GM23338 (cell line): ENCODE results near the gene ECPAS. TPM values are rescaled to one million over a fixed set of nuclear protein-coding genes. Genes with fewer than 3 reads are reported as not detected.

ENCODE experiments used
- ATAC-seq: fragments of 200-7000 bp; cut with Tn5 transposase; 3 replicates; pipeline ENCODE4 v1.9.1; 2020
- DNase-seq: peaks from one replicate; pipeline ENCODE4 v3.0.0-alpha.2; 2015; ENCODE audit warnings: low spot score
- H2AFZ ChIP-seq: fragments of 200-600 bp; sonication (generic); 2 replicates; pipeline ENCODE4 v1.8.0; 2016; ENCODE audit warnings: antibody characterized with exemption, mild to moderate bottlenecking, moderate library complexity
- H3F3A ChIP-seq: fragments of 200-600 bp; sonication (generic); replicated peaks from 2 replicates; pipeline ENCODE4 v1.8.0; 2017; ENCODE audit warnings: antibody characterized with exemption, mixed run types, low read depth
- H3K27ac ChIP-seq: fragments of 200-600 bp; sonication (generic); 2 replicates; pipeline ENCODE4 v1.6.1; 2016; ENCODE audit warnings: low read depth
- H3K27me3 ChIP-seq: fragments of 200-600 bp; sonication (generic); 2 replicates; pipeline ENCODE4 v1.8.0; 2016; ENCODE audit warnings: mild to moderate bottlenecking, mixed run types, moderate library complexity; ENCODE audit not compliant: insufficient read depth
- H3K36me3 ChIP-seq: fragments of 200-600 bp; sonication (generic); 2 replicates; pipeline ENCODE4 v1.8.0; 2016; ENCODE audit warnings: mild to moderate bottlenecking; ENCODE audit not compliant: insufficient read depth
- H3K4me1 ChIP-seq: fragments of 200-600 bp; sonication (generic); 2 replicates; pipeline ENCODE4 v1.8.0; 2016; ENCODE audit warnings: mild to moderate bottlenecking, moderate library complexity; ENCODE audit not compliant: insufficient read depth
- H3K4me2 ChIP-seq: fragments of 200-600 bp; sonication (generic); 2 replicates; pipeline ENCODE4 v1.7.1; 2017; ENCODE audit warnings: mixed run types
- H3K4me3 ChIP-seq: fragments of 200-600 bp; sonication (generic); 2 replicates; pipeline ENCODE4 v1.6.1; 2016; ENCODE audit warnings: mixed run types
- H3K79me2 ChIP-seq: fragments of 200-600 bp; sonication (generic); replicated peaks from 2 replicates; pipeline ENCODE4 v1.8.0; 2017; ENCODE audit warnings: mild to moderate bottlenecking; ENCODE audit not compliant: insufficient read depth
- H3K9me2 ChIP-seq: fragments of 200-600 bp; sonication (generic); 2 replicates; pipeline ENCODE4 v1.8.0; 2017; ENCODE audit not compliant: insufficient read depth
- H4K20me1 ChIP-seq: fragments of 200-600 bp; sonication (generic); replicated peaks from 2 replicates; pipeline ENCODE4 v1.8.0; 2017; ENCODE audit warnings: mild to moderate bottlenecking; ENCODE audit not compliant: insufficient read depth
- H3K27ac Mint-ChIP-seq: 2 replicates; pipeline ENCODE4 v1.8.0; 2020; ENCODE audit warnings: inconsistent platforms, mild to moderate bottlenecking, moderate library complexity, mixed read lengths
- H3K27me3 Mint-ChIP-seq: 3 replicates; pipeline ENCODE4 v1.8.0; 2022; ENCODE audit warnings: low read depth, mild to moderate bottlenecking, moderate library complexity, mixed read lengths, inconsistent platforms; ENCODE audit not compliant: insufficient read depth, poor library complexity
- H3K36me3 Mint-ChIP-seq: 3 replicates; pipeline ENCODE4 v1.8.0; 2021; ENCODE audit warnings: low read depth, mild to moderate bottlenecking, inconsistent platforms, moderate library complexity, mixed read lengths
- H3K4me1 Mint-ChIP-seq: 3 replicates; pipeline ENCODE4 v1.8.0; 2020; ENCODE audit warnings: mild to moderate bottlenecking, inconsistent platforms, mixed read lengths
- H3K4me3 Mint-ChIP-seq: 3 replicates; pipeline ENCODE4 v1.8.0; 2021; ENCODE audit warnings: moderate library complexity, mild to moderate bottlenecking, inconsistent platforms, mixed read lengths
- H3K9me3 Mint-ChIP-seq: 3 replicates; pipeline ENCODE4 v1.8.0; 2020; ENCODE audit warnings: moderate library complexity, mild to moderate bottlenecking, inconsistent platforms, mixed read lengths
- CTCF ChIP-seq, 2 experiments: fragments of 200-600 bp in 1 of 2; sonication (generic) in 1 of 2; conservative IDR thresholded peaks; 2 replicates each; pipeline versions ENCODE4 v1.5.1 to v1.6.1; 2016 to 2017; ENCODE audit warnings: antibody characterized with exemption in 2 of 2, low read depth in 2 of 2, mild to moderate bottlenecking in 2 of 2, moderate library complexity in 1 of 2
- ETS1 ChIP-seq: IDR thresholded peaks from 2 replicates; pipeline ENCODE4 v1.6.1; 2016; ENCODE audit warnings: antibody characterized with exemption
- JUNB ChIP-seq: IDR thresholded peaks from one replicate; pipeline ENCODE4 v1.6.1; 2016; ENCODE audit warnings: antibody characterized with exemption; ENCODE audit not compliant: unreplicated experiment
- STAT1 ChIP-seq: IDR thresholded peaks from one replicate; pipeline ENCODE4 v1.6.1; 2016; ENCODE audit warnings: antibody characterized with exemption; ENCODE audit not compliant: unreplicated experiment
- ZNF114 ChIP-seq: fragments of 250-450 bp; sonication (Bioruptor Pico); IDR thresholded peaks from 2 replicates; pipeline ENCODE4 v1.5.0; 2020; ENCODE audit warnings: mild to moderate bottlenecking, moderate library complexity
- polyA plus RNA-seq: library from polyadenylated mRNA; unstranded; fragments of >200 nt; fragmentation: Nextera tagmentation; extraction: Ambion mirVana; gene quantifications from 2 replicates; pipeline ENCODE4 v1.2.1, GENCODE V29; 2016
- total RNA-seq: library from RNA; depleted of rRNA; stranded (reverse); fragments of >200 nt; shearing (Covaris generic); gene quantifications from 2 replicates; pipeline ENCODE4 v1.2.3, GENCODE V29; 2014
- TF ChIP-seq, protein P1 (sequence below): fragments of 250-450 bp; sonication (Bioruptor Pico); IDR thresholded peaks from 2 replicates; pipeline ENCODE4 v1.5.0; 2020; ENCODE audit warnings: mild to moderate bottlenecking, moderate library complexity

The ECPAS gene
- total and polyA plus RNA-seq, 2 experiments from 2014 or later, result 51.4 to 104 TPM

DNA sequence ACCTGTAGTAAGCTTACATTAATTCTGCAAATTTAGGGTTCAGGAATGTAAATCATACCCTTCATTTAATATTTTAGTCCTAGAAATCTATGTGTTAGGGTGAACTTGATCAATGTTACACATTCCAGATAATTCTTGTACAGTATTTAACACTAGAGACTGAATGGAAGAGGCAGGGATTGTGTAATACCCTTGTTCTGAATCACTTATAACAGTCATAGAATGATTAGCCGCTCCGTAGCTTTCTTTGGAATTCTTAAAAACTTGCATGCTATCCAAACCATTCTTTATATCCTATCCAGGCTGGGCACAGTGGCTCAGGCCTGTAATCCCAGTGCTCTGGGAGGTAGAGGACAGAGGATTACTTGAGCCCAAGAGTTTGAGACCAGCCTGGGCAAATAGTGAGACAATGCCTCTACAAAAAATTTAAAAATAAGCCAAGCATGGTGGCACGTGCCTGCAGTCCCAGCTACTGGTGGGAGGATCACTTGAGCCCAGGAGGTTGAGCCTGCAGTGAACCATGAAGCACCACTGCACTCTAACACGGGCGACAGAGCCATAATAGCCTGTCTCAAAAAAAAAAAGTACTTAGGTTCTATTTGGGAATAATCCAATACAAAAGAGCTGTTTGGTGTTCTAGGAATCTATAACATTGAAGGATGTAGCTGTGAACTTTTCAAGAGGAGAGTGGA is 49.1 kb upstream of the ECPAS start:
- H3K79me2 ChIP-seq, result peaks cover 49% of the 10 kb centered on the region
- peaks cover 22% of the 10 kb centered on the region for H3K4me1 ChIP-seq
- no peaks in the 10 kb centered on the region for H3K9me2 ChIP-seq
- ATAC-seq (no peak), DNase-seq (no peak)
- peaks cover 56% of the 10 kb centered on the region for H3K36me3 ChIP-seq
- no peak overlapping the region for H3K4me2 ChIP-seq
- Mint-ChIP-seq H3K27me3 (peaks cover 8% of the 10 kb centered on the region), H3K9me3 (peaks cover 57% of the 10 kb centered on the region), H3K36me3 (peaks cover 95% of the 10 kb centered on the region), H3K4me3 (no peak overlapping the region), H3K27ac (peak overlapping the region; percentile 16; the same call in 1 of the 2 replicates), H3K4me1 (peaks cover 23% of the 10 kb centered on the region)
- peaks cover 9% of the 10 kb centered on the region for H3F3A ChIP-seq
- H3K27ac ChIP-seq, result no peak overlapping the region
- TF ChIP-seq STAT1 (no peak), ETS1 (no peak)
- TF ChIP-seq, protein P1, sequence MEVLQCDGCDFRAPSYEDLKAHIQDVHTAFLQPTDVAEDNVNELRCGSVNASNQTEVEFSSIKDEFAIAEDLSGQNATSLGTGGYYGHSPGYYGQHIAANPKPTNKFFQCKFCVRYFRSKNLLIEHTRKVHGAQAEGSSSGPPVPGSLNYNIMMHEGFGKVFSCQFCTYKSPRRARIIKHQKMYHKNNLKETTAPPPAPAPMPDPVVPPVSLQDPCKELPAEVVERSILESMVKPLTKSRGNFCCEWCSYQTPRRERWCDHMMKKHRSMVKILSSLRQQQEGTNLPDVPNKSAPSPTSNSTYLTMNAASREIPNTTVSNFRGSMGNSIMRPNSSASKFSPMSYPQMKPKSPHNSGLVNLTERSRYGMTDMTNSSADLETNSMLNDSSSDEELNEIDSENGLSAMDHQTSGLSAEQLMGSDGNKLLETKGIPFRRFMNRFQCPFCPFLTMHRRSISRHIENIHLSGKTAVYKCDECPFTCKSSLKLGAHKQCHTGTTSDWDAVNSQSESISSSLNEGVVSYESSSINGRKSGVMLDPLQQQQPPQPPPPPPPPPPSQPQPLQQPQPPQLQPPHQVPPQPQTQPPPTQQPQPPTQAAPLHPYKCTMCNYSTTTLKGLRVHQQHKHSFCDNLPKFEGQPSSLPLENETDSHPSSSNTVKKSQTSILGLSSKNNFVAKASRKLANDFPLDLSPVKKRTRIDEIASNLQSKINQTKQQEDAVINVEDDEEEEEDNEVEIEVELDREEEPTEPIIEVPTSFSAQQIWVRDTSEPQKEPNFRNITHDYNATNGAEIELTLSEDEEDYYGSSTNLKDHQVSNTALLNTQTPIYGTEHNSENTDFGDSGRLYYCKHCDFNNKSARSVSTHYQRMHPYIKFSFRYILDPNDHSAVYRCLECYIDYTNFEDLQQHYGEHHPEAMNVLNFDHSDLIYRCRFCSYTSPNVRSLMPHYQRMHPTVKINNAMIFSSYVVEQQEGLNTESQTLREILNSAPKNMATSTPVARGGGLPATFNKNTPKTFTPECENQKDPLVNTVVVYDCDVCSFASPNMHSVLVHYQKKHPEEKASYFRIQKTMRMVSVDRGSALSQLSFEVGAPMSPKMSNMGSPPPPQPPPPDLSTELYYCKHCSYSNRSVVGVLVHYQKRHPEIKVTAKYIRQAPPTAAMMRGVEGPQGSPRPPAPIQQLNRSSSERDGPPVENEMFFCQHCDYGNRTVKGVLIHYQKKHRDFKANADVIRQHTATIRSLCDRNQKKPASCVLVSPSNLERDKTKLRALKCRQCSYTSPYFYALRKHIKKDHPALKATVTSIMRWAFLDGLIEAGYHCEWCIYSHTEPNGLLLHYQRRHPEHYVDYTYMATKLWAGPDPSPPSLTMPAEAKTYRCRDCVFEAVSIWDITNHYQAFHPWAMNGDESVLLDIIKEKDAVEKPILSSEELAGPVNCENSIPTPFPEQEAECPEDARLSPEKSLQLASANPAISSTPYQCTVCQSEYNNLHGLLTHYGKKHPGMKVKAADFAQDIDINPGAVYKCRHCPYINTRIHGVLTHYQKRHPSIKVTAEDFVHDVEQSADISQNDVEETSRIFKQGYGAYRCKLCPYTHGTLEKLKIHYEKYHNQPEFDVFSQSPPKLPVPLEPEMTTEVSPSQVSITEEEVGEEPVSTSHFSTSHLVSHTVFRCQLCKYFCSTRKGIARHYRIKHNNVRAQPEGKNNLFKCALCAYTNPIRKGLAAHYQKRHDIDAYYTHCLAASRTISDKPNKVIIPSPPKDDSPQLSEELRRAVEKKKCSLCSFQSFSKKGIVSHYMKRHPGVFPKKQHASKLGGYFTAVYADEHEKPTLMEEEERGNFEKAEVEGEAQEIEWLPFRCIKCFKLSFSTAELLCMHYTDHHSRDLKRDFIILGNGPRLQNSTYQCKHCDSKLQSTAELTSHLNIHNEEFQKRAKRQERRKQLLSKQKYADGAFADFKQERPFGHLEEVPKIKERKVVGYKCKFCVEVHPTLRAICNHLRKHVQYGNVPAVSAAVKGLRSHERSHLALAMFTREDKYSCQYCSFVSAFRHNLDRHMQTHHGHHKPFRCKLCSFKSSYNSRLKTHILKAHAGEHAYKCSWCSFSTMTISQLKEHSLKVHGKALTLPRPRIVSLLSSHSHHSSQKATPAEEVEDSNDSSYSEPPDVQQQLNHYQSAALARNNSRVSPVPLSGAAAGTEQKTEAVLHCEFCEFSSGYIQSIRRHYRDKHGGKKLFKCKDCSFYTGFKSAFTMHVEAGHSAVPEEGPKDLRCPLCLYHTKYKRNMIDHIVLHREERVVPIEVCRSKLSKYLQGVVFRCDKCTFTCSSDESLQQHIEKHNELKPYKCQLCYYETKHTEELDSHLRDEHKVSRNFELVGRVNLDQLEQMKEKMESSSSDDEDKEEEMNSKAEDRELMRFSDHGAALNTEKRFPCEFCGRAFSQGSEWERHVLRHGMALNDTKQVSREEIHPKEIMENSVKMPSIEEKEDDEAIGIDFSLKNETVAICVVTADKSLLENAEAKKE (CRISPR knock-in tag), result no peak
- no peak overlapping the region for H2AFZ ChIP-seq
- no peaks in the 10 kb centered on the region for H3K27me3 ChIP-seq
- H4K20me1 ChIP-seq, result no peaks in the 10 kb centered on the region; the same call in 1 of the 2 replicates
- H3K4me3 ChIP-seq, result no peak overlapping the region

GRCh38 chr9:111531716-111532115 is 47.5 kb upstream of the ECPAS start:
- Histone ChIP-seq H2AFZ (no peak overlapping the region), H3K4me2 (no peak overlapping the region), H4K20me1 (no peaks in the 10 kb centered on the region; the same call in 1 of the 2 replicates), H3K27me3 (no peaks in the 10 kb centered on the region), H3K4me3 (no peak overlapping the region), H3K9me2 (no peaks in the 10 kb centered on the region), H3F3A (peaks cover 20% of the 10 kb centered on the region), H3K36me3 (peaks cover 45% of the 10 kb centered on the region), H3K27ac (no peak overlapping the region), H3K79me2 (peaks cover 60% of the 10 kb centered on the region), H3K4me1 (peaks cover 37% of the 10 kb centered on the region)
- Mint-ChIP-seq H3K36me3 (peaks cover 90% of the 10 kb centered on the region), H3K4me1 (peaks cover 36% of the 10 kb centered on the region), H3K9me3 (peaks cover 41% of the 10 kb centered on the region), H3K27ac (no peak overlapping the region; the same call in 1 of the 2 replicates), H3K27me3 (peaks cover 8% of the 10 kb centered on the region), H3K4me3 (no peak overlapping the region)
- ATAC-seq (no peak), DNase-seq (no peak)
- TF ChIP-seq JUNB (no peak), CTCF (conservative IDR thresholded peaks at IDR 0.05; ENCODE audit: low read depth in 2 of 2) (no peak), ZNF114 (no peak), STAT1 (no peak)
